GM11168 (cell line): ENCODE data around the gene DOCK6.

Experiments used
- in situ Hi-C: fragments of 300-500 bp; cut with MboI; formaldehyde crosslinking; loops from one replicate; pipeline ENCODE4 v1.12.0; 2022; ENCODE audit warnings: low sequenced_read_pairs; ENCODE audit not compliant: unreplicated experiment

Gene DOCK6

DNA sequence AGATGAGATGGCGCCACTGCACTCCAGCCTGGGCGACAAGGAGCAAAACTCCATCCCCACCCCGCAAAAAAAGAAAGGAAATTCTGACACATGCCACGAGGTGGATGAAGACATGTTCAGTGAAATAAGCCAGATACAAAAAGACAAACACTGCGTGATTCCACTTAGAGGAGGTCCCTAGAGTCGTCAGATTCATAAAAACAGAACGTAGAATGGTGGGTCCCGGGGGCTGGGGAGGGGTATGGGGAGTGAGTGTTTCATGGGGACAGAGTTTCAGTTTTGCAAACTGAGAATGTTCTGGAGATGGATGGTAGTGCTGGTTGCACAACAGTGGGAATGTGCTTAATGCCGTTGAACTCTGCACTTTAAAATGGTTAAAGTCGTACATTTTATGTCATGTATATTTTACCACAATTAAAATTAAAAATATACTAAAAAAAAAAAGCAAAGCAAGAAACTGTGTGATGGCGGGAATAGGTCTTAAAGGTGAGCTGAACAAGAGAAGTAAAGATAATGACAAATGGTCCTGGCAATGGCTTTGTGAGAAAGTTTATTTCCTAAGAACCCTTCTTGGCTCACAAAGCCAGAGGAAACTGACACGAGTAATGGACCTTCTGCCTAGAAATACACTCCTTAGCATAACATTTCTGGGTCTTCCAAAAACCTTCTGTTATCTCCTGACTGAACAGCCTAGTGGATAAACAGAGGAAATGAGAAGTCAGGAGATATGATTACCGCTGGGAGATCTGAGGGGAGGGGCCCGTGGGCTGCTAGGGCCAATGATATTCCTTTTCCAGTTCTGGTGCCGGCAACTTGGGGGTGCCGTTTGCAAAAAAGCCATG, 102.5 kb downstream of the DOCK6 start:
- in situ Hi-C loops: no loop called here

- in situ Hi-C loops: no loop called here
Measured at GRCh38 chr19:11155373-11156120, 106.8 kb downstream of the DOCK6 start, which contains the start of gene SPC24. SPC24 (minus strand) TSS chr19:11155782; CDS start chr19:11155776, 6 bp downstream.

DNA sequence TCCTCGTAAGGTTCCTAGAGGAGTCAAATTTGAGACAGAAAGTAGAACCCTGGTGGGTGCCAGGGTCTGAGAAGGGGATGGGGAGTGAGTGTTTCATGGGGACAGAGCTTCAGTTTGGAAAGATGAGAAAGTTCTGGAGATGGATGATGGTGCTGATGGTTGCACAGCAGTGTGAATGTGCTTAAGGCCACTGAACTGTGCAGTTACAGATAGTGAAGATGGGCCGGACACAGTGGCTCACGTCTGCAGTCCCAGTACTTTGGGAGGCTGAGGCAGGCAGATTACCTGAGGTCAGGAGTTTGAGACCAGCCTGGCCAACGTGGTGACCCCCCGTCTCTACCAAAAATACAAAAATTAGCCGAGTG, 107.7 kb downstream of the DOCK6 start:
- in situ Hi-C loops: no loop called here

- in situ Hi-C loops: no loop called here
Measured at GRCh38 chr19:11152318-11153062, 109.8 kb downstream of the DOCK6 start.

DNA sequence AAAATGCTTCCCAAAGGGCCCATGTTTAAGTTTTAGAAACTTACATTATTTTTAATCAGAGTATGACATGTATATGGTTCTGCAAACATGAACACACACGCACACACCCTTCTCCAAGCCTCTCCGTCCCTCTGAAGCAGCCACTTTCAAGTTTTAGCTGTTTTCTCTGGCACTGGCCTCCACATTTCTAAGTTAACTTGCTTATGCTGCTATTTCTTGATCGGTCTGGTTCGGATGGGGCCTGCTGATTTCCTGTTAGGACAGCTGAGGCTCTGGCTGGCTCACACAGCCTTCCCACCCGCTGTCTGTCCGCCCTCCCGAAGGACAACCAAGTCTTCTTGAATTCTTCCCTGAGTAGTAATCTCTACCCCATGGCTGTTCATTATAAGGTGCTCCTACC, 111.1 kb downstream of the DOCK6 start:
- in situ Hi-C loops: no loop called here
